HG03135 (cell line): ENCODE data around the gene TMEM214.
"Not testable (repeated sequence)": the region's sequence is repeated elsewhere in the genome, so short reads cannot be mapped to it uniquely, and the experiment has no call there.

ENCODE experiments used
- ATAC-seq: cut with Tn5 transposase; IDR thresholded peaks from one replicate; pipeline ENCODE4 v1.9.1; 2021; ENCODE audit warnings: mild to moderate bottlenecking, moderate library complexity; ENCODE audit not compliant: unreplicated experiment

Gene TMEM214

DNA sequence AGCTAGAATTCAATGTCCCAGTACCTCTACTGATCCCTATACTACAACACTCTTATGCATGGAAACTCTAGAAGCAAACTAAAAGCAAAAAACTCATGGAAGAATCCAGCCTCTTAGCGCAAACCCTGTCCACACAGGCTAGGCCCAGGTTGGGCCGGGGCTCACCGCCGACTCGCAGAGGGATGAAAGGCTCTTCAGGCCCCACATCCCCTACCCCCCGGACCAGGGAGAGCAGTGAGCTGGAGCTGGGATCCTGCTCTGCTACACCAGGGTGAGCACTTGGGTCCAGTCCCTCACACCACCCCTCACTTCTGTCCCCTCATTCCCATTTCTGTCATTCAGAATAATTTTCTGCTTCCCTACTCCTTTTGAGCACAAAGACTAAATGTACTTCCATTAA, 36.7 kb downstream of the TMEM214 start:
- ATAC-seq = no peak

DNA sequence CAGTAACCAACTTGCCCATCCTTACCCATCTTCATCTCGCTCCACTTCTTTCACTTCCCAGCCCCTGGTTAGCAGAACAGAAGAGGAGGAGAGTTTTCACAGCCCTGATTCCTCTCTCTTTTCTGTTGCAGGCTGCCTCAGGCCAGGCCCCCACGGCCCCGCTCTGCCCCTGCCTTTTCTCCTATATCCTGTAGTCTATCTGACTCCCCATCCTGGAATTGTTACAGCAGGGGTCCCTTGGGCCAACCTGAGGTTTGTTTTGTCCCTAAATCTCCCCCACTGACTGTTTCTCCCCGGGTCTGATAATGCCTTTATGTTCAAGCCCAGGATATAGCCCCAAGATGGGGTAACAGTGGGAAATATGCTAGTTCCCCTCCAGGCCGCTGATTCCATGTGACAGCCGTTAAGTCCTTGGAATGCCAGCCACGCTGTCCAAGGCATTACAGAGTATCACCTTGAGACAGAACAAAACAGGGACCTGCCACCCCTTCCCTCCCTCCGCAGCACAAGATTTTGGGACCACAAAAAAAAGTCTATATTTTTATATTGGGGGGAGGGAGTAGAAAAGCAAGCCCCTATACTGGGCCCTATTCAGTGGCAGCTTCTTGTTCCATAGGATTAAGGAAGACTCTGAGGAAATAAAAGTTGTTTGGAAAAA, 37.3 kb downstream of the TMEM214 start:
- no peak for ATAC-seq

DNA sequence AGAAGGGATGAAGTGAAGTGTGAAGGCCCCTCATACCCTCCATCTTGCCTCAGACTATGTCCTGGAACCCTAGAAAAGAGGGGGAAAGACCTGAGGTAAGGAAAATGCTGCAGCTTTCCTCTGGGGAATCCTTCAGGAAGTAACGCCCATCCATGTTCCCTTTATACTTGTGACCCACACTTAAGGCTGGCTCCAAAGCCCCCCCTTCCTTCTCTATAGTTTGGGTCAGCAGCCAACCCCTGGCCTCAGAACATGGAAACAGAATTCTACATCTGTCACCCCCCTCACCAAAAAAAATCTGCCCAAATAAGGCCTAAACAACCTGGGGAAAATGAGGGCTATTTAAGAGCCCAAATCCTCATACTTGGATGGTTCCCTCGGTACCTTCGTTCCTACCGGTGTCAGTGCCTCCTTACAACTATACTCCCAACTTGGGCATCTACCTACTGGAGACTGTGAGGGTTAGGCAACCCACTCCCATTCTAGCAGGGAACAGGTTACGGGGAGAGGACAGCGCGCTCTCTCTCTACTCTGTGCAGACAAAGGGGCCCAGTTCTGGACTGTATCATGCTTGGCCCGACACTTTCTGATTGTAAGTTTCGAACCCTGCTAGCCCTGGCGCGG, 38.0 kb downstream of the TMEM214 start:
- no peak for ATAC-seq

DNA sequence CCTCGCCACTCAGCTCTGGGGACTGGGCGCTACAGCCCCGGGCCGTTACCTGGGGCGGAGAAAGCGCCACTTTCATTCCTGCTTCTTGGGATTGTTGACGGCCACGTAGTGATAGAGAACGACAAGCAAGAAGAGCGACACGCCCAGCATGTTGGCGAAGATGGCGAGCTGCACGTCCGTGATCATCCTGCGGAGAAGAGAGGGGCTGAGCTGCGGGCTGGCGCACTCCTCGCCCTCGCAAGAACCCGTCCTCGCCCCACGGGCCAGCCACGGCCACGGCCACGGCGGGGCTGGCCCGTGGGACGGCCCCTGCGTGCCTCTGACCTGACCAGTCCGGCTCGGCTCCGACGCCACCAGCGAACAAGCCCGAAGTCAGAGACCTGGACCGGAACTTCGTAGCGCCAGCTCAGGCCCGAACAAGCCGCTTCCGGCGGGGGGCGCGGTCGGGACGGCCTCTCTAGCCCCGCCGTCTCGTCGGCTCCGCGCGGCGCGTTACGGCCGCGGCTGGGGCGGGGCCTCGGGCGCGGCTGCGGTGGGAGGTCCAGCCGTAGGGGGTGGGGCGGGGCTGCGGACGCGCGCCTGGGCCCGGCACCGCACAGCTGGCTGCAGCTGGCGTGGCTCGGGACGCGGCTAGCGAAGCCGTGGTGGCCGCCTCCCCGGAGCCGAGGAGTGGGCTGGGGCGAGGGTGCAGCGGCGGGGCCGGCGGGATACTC, 38.7 kb downstream of the TMEM214 start, which contains the start of gene OST4:
Gene OST4, minus strand, starts transcription at position 378 of the 713 bp plus-strand sequence.
- ATAC-seq = peak; percentile 83

DNA sequence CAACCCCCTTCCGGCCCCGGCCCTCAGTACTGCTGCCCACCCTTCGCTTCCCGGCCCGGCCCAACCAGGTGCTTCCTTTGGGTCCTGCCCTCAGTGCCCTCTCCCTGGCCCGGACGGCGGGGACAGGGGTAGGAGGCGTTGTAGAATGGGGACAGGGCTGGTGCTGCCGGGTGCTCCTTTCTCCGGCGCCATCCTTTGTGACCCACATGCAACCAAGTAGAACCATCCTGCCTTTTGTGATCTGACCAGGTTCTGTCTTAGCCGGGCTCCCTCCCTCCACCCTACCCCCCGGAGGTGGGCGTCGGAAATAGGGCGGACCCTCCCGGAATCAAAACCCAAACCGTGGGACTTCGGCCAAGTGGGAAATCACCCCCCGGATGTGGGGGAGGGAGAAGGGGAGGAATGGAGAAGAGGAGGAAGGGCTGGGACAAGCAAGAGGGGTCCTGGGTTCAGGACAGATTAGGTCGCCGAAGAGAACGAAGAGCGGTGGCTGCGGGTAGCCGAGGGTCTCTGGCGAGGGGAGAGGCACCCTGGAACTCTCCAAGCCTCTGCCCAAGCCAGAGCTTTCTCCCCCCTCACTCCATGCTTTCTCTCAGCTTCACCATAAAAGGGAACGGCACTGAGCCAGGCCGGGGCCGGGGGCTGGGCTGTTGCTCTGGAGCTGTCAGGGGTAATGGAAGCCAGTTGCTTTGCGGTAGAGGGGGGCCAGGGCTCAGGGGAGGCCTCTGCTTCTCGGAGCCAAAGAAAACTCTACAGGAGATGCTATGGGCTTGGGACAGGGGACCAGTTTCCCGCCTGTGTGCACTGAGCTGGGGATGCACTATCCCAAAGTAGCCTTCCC, 39.4 kb downstream of the TMEM214 start:
- ATAC-seq = peak; percentile 1

DNA sequence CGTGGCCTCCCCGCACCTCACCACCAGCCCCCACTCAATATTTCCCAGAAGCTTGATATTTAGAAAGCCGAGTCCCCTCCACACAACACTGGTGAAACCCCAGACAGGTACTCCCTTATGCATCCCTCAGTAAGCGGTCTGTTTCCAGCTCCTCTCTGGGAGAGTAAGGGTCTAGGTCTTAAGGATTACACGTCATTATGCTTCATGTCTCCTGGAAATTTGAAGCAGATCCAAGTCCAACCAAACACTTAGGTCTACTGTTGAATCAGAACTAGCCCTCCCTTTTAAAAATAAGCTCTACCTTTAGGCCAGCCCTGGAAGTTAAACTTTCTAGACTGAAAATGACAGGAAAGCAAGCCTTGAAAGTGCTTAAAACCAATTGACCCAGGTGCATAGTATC, 40.2 kb downstream of the TMEM214 start:
- no peak for ATAC-seq

DNA sequence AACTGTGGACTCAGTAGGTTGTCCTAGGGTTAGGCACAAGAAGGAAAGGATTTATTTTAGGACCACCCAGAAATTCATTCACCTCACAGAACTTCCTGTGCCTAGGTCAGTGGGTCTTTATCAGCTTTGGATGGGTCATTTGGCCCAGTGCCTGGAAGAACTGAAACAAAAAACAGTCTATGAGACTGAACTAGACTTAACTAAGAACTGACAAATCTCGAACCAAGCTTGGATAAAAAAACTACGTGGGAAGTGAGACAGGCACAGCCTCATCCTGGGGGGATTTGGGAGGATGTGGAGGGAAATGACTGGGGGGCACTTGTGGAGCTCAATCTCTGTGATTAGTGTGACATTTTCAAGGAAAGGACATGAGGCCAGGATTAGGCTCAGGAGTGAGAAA, 41.0 kb downstream of the TMEM214 start:
- ATAC-seq = no peak

DNA sequence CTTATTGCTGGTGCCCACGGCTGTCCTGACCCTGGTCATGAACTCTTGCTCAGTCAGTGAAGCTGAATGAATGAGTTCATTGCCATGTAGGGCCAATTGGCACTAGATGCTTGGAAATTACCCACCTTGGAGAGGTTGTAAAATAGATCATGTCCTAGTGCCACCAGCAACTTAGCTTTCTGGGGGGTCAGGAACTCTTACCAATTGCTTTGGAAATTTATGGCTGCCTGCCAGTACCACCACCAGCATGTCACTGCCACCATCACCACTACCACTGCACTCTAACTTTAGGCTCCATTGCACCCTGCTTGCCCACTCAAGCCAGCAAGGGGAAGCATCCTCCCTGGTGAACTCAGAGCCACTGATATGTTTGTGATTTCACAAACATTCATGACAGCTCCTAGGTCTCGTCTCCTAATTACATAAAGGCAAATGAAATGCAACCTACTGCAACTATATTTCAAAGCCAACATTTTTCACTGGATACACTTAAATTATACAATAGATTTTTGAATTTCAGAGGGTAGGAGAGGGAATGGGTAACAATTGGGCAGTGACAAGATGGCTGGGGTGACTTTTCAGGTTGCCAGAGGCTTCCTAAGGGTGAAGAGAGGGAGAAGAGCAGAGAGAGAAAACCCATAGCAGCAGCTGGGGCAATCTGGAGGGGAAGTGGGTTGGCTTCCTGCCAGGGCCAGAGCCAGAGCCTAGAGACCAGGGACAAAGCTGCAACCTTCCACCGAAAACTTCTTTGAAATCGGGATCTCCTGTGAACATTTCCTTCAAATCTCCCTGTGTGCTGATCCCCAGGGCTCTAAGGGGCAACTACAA, 42.2 kb downstream of the TMEM214 start:
- ATAC-seq = no peak

DNA sequence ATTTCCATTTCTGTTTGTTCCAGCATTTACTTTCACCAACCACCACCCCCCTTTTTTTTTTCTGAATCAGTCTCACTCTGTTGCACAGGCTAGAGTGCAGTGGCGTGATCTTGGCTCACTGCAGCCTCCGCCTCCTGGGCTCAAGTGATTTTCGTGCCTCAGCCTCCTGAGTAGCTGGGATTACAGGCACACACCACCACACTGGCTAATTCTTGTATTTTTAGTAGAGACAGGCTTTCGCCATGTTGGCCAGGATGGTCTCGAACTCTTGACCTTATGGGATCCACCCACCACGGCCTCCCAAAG, 42.8 kb downstream of the TMEM214 start:
- ATAC-seq = not testable (repeated sequence)

DNA sequence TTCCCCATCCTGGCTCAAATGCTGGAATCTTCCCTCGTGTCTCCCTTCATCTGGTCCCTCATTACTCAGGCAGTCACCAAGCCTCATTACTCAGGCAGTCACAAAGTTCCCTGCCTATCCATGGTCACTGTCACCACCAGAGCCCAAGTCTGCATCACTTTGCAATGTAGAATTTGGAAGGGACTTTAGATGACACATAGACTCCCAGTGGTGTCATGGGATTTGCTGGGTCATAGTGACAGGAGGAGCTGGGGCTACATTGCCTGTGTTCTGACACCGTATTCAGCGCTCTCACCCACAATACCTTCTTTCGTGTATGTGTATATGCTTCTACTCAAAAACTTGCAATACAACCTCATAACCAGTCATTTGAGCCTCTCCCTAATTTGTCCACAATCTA, 43.6 kb downstream of the TMEM214 start:
- no peak for ATAC-seq

DNA sequence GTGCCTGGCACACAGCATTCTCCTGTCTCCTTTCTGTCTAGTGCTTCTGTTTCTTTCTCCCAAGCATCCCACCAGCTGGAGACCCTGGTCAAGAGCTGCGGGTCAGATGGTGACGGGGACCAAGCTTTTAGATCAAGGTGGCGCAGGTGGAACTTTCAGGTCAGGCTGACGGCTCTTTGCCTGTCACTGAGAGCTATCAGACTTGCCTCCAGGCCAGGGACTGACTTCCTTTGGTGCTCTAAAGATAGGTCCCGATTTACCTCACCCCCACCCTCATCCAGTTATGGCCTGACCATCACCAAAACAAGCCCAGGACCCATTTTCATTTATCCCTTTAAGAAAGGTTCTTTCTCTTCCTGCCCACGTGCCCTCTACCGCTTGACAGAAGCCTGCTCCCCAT, 44.5 kb downstream of the TMEM214 start:
- no peak for ATAC-seq

DNA sequence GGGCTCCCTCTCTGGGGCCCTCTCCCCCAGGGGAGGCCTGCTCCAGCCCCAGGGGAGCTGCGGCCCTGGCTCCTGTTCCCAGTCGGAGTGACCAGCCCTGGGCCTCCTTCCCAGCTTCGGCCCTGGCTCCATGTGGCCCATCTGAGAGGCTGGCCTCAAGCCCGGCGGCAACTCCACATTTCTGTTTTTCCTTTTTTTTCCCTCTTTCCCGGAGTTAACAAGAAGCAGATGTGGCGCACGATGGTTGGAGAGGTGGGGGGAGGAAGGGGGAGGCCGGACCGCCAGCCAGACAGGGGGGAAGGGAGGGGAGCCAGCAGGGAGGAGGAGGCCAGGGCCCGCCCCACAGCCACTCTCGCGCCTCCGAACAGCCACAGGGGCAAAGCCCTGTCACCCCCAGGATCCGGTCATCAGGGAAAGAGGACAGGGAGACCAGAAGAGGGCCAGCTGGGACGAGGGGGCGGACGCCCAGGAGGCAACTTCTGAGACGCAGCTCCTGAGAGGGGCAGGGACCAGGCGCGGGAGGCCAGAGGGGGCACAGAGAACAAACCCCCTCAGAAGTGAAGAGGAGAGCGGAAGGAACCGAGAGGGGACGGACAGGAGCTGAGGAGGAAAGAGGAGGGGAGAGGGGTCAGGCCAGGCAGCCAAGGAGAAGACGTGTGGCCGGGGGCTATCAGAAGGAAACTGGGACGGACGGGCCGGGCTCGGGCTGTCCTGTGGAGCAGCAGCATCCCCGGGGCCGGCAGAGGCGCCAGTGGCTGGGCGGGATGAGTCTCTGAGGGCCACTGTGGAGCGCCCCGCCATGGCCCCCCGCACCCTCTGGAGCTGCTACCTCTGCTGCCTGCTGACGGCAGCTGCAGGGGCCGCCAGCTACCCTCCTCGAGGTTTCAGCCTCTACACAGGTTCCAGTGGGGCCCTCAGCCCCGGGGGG, 45.8 kb downstream of the TMEM214 start, which contains the start of gene EMILIN1:
Gene EMILIN1, plus strand, starts transcription at position 349 of the 928 bp plus-strand sequence. Its CDS starts 451 bp downstream, at position 800.
- ATAC-seq = no peak

DNA sequence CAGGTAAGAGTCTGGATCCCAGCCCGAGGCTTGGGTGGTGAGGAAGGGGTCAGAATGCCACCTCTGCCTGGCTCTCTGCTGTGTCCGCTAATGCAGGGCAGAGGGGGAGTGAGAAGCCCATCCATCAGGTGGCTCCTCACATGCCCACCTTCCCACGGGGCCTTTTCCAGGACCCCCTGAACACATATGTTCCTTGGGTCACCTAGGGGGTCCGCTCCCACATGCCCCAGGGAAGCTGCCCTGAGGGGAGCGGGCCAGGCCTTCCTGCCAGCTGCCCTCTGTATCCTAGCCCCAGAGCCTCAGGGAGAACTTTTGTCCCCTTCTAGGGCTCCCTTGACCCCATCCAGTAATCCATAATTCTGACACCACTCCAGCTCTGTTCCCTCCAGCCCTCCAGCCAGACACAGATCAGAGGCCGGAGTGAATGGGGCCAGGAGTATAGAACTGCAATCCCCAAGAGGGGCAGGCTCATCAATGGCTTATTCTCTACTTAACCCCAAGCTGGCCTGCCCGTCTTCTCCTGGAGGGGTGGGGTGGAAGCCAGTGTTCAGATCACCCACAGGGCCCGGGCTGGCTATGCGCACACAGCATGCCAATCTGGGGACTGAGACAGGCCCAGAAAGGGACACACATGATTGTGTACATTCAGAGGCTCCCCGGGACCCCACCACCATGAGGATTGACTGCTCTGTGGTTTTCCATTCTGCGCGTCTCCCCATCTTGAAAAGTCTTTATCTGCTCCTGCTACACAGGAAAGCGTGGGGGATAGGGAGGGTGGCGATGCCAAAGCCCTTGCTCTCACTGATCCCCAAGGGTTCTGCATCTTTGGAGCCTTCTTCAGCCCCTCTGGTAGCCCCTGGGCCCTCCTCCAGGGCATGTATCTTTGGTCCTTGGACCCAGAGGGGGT, 46.7 kb downstream of the TMEM214 start:
- no peak for ATAC-seq

DNA sequence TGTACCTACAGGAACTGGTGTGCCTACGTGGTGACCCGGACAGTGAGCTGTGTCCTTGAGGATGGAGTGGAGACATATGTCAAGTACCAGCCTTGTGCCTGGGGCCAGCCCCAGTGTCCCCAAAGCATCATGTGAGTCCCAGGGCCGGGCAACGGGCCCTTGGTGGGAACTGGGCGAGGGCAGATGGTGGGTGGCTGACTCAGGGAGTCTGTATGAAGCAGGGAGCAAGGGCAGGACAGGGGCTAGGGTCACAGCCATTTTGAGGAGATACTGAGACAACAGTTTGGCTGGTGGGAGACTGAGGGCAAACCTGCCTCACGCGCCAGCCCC, 47.3 kb downstream of the TMEM214 start:
- no peak for ATAC-seq

DNA sequence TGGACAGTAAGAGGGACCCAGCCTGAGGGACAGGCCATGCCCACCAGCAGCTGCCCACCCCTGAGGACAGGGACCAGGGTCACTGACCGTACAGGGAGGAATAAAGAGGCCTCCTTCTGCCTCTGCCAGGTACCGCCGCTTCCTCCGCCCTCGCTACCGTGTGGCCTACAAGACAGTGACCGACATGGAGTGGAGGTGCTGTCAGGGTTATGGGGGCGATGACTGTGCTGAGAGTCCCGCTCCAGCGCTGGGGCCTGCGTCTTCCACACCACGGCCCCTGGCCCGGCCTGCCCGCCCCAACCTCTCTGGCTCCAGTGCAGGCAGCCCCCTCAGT, 47.8 kb downstream of the TMEM214 start:
- ATAC-seq = no peak

DNA sequence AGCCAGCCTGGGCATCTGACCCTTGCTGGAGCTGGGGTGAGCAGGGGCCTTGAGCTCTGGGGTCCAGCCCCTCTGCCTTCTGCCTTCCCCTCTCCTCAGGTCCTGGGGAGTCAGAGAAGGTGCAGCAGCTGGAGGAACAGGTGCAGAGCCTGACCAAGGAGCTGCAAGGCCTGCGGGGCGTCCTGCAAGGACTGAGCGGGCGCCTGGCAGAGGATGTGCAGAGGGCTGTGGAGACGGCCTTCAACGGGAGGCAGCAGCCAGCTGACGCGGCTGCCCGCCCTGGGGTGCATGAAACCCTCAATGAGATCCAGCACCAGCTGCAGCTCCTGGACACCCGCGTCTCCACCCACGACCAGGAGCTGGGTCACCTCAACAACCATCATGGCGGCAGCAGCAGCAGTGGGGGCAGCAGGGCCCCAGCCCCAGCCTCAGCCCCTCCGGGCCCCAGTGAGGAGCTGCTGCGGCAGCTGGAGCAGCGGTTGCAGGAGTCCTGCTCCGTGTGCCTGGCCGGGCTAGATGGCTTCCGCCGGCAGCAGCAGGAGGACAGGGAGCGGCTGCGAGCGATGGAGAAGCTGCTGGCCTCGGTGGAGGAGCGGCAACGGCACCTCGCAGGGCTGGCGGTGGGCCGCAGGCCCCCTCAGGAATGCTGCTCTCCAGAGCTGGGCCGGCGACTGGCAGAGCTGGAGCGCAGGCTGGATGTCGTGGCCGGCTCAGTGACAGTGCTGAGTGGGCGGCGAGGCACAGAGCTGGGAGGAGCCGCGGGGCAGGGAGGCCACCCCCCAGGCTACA, 49.4 kb downstream of the TMEM214 start:
- no peak for ATAC-seq

DNA sequence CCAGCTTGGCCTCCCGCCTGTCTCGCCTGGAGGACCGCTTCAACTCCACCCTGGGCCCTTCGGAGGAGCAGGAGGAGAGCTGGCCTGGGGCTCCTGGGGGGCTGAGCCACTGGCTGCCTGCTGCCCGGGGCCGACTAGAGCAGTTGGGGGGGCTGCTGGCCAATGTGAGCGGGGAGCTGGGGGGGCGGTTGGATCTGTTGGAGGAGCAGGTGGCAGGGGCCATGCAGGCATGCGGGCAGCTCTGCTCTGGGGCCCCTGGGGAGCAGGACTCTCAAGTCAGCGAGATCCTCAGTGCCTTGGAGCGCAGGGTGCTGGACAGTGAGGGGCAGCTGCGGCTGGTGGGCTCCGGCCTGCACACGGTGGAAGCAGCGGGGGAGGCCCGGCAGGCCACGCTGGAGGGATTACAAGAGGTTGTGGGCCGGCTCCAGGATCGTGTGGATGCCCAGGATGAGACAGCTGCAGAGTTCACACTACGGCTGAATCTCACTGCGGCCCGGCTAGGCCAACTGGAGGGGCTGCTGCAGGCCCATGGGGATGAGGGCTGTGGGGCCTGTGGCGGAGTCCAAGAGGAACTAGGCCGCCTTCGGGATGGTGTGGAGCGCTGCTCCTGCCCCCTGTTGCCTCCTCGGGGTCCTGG, 50.1 kb downstream of the TMEM214 start:
- ATAC-seq = no peak
